HG03558 (cell line): ENCODE results near the gene FMO1.
"Not testable (repeated sequence)": the region's sequence is repeated elsewhere in the genome, so short reads cannot be mapped to it uniquely, and the experiment has no call there.

Experiments used
- ATAC-seq: cut with Tn5 transposase; IDR thresholded peaks from one replicate; pipeline ENCODE4 v1.9.1; 2021; ENCODE audit warnings: moderate number of reproducible peaks; ENCODE audit not compliant: unreplicated experiment; ENCODE audit errors: extremely low read depth

The FMO1 gene

GRCh38 chr1:171231326-171231725 lies 17.0 kb upstream of the FMO1 start:
- no peak for ATAC-seq

GRCh38 chr1:171233183-171233582 lies 15.1 kb upstream of the FMO1 start:
- ATAC-seq: no peak

- not testable (repeated sequence) for ATAC-seq
Measured at GRCh38 chr1:171236231-171236630, 12.1 kb upstream of the FMO1 start.

- no peak for ATAC-seq
Measured at GRCh38 chr1:171243878-171244277, 4.4 kb upstream of the FMO1 start.

GRCh38 chr1:171245458-171246064 lies 2.7 kb upstream of the FMO1 start:
- peak; percentile 69 for ATAC-seq

- no peak for ATAC-seq
Measured at GRCh38 chr1:171247501-171247900, 793 bp upstream of the FMO1 start.

GRCh38 chr1:171248841-171249240 lies 547 bp downstream of the FMO1 start:
- no peak for ATAC-seq

- no peak for ATAC-seq
Measured at GRCh38 chr1:171250263-171250662, 2.0 kb downstream of the FMO1 start.

- ATAC-seq: no peak
Measured at GRCh38 chr1:171251042-171251951, 3.0 kb downstream of the FMO1 start.

GRCh38 chr1:171251952-171252300 lies 3.6 kb downstream of the FMO1 start:
- no peak for ATAC-seq

- ATAC-seq: peak; percentile 96
Measured at GRCh38 chr1:171252482-171252881, 4.2 kb downstream of the FMO1 start.

- ATAC-seq: no peak
Measured at GRCh38 chr1:171254859-171255258, 6.6 kb downstream of the FMO1 start.

- ATAC-seq: no peak
Measured at GRCh38 chr1:171256940-171257606, 8.8 kb downstream of the FMO1 start.

GRCh38 chr1:171257607-171258076 lies 9.3 kb downstream of the FMO1 start:
- ATAC-seq: no peak

- ATAC-seq: no peak
Measured at GRCh38 chr1:171258429-171258828, 10.1 kb downstream of the FMO1 start.

- no peak for ATAC-seq
Measured at GRCh38 chr1:171258943-171259342, 10.6 kb downstream of the FMO1 start.

GRCh38 chr1:171261336-171261735 lies 13.0 kb downstream of the FMO1 start:
- no peak for ATAC-seq

GRCh38 chr1:171263901-171264300 lies 15.6 kb downstream of the FMO1 start:
- no peak for ATAC-seq

GRCh38 chr1:171265686-171266085 lies 17.4 kb downstream of the FMO1 start:
- no peak for ATAC-seq

GRCh38 chr1:171266930-171267329 lies 18.6 kb downstream of the FMO1 start:
- no peak for ATAC-seq

- ATAC-seq: no peak
Measured at GRCh38 chr1:171267391-171267790, 19.1 kb downstream of the FMO1 start.
